HG03280 (cell line): ENCODE data around the gene AMBRA1.

Experiments used
- ATAC-seq: cut with Tn5 transposase; IDR thresholded peaks from one replicate; pipeline ENCODE4 v1.9.1; 2021; ENCODE audit warnings: mild to moderate bottlenecking, moderate library complexity; ENCODE audit not compliant: unreplicated experiment

Gene AMBRA1

GRCh38 chr11:46593550-46594373 lies at the start of gene AMBRA1:
Gene AMBRA1 (minus strand): TSS chr11:46594023. CDS start chr11:46548380, 45,643 bp downstream.
- peak; percentile 84 for ATAC-seq

GRCh38 chr11:46643531-46643930 lies 49.7 kb upstream of the AMBRA1 start:
- ATAC-seq, result no peak

GRCh38 chr11:46642627-46643335 lies 49.0 kb upstream of the AMBRA1 start:
- no peak for ATAC-seq

GRCh38 chr11:46641639-46642038 lies 47.8 kb upstream of the AMBRA1 start:
- no peak for ATAC-seq

GRCh38 chr11:46640036-46640788 lies 46.4 kb upstream of the AMBRA1 start:
- no peak for ATAC-seq

- no peak for ATAC-seq
Observed at GRCh38 chr11:46639197-46639839, 45.5 kb upstream of the AMBRA1 start.

GRCh38 chr11:46637546-46637945 lies 43.7 kb upstream of the AMBRA1 start:
- ATAC-seq, result no peak

- no peak for ATAC-seq
Observed at GRCh38 chr11:46635557-46636139, 41.8 kb upstream of the AMBRA1 start.

GRCh38 chr11:46633291-46634217 lies 39.7 kb upstream of the AMBRA1 start:
- no peak for ATAC-seq

GRCh38 chr11:46632502-46632901 lies 38.7 kb upstream of the AMBRA1 start:
- no peak for ATAC-seq

- no peak for ATAC-seq
Observed at GRCh38 chr11:46631676-46632075, 37.9 kb upstream of the AMBRA1 start.

- ATAC-seq, result no peak
Observed at GRCh38 chr11:46630237-46630636, 36.4 kb upstream of the AMBRA1 start.

- no peak for ATAC-seq
Observed at GRCh38 chr11:46628961-46629360, 35.1 kb upstream of the AMBRA1 start.

GRCh38 chr11:46625406-46625805 lies 31.6 kb upstream of the AMBRA1 start:
- ATAC-seq, result no peak

- ATAC-seq, result no peak
Observed at GRCh38 chr11:46618837-46619236, 25.0 kb upstream of the AMBRA1 start.

GRCh38 chr11:46617972-46618314 lies 24.1 kb upstream of the AMBRA1 start:
- ATAC-seq, result no peak

- peak; percentile 95 for ATAC-seq
Observed at GRCh38 chr11:46617134-46617971, 23.5 kb upstream of the AMBRA1 start, which contains the start of the genes ATG13 and HARBI1. Gene ATG13 (plus strand): TSS chr11:46617553. CDS start chr11:46644292, 26,739 bp downstream. Gene HARBI1 (minus strand): TSS chr11:46617227. CDS start chr11:46616237, 990 bp downstream.

GRCh38 chr11:46616551-46617133 lies 22.8 kb upstream of the AMBRA1 start:
- ATAC-seq, result peak; percentile 3
